SIG-M5 treated with dmso at 0.1 percent for 504 hours (cell line): ENCODE results near the gene USP9Y.
"Not testable (repeated sequence)": the region's sequence is repeated elsewhere in the genome, so short reads cannot be mapped to it uniquely, and the experiment has no call there.

ENCODE experiments used
- DNase-seq: peaks from one replicate; lab custom pipeline; 2025; ENCODE audit not compliant: unreplicated experiment; lab: John Stamatoyannopoulos, UW

USP9Y gene, protein sequence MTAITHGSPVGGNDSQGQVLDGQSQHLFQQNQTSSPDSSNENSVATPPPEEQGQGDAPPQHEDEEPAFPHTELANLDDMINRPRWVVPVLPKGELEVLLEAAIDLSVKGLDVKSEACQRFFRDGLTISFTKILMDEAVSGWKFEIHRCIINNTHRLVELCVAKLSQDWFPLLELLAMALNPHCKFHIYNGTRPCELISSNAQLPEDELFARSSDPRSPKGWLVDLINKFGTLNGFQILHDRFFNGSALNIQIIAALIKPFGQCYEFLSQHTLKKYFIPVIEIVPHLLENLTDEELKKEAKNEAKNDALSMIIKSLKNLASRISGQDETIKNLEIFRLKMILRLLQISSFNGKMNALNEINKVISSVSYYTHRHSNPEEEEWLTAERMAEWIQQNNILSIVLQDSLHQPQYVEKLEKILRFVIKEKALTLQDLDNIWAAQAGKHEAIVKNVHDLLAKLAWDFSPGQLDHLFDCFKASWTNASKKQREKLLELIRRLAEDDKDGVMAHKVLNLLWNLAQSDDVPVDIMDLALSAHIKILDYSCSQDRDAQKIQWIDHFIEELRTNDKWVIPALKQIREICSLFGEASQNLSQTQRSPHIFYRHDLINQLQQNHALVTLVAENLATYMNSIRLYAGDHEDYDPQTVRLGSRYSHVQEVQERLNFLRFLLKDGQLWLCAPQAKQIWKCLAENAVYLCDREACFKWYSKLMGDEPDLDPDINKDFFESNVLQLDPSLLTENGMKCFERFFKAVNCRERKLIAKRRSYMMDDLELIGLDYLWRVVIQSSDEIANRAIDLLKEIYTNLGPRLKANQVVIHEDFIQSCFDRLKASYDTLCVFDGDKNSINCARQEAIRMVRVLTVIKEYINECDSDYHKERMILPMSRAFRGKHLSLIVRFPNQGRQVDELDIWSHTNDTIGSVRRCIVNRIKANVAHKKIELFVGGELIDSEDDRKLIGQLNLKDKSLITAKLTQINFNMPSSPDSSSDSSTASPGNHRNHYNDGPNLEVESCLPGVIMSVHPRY (N-terminal part only)

DNA sequence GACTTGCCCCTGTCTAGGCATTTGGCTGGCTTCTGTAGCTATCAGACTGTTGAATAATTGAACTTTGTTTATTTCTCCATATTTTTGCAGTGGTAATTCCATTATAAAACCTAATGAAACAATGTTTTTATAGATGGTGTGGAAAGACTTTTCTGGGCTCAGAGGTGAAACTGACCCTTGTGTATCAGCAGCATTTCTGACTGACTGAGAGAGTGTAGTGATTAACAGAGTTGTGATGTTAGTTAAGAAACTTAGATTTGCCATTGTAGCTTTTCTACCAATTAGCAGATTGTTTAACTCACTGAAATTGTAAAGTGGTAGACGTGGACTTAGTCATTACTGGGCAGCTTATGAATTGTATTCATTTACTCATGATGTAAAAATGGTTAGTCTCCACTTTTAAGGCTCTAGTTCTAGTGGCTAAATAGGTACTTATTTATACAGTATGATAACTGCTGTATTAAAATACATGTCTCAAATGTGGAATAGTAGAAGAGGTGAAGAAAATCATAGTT is at the start of gene USP9Y:
TSS of gene USP9Y (plus strand) at position 51 of the 515 bp plus-strand sequence. CDS start 8,217 bp downstream, outside the sequence.
- no peak for DNase-seq

DNA sequence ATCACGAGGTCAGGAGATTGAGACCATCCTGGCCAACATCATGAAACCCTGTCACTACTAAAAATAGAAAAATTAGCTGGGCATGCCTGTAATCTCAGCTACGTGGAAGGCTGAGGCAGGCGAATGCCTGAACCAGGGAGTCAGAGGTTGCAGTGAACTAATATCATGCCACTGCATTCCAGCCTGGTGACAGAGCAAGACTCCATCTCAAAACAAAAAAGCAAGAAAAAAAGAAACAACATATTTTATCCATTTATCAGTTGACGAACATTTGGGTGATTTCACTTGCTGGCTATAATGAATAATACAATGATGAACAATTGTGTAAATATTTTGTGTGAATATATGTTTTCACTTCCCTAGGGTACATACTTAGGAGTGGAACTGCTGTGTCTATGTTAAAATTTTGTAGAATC is 49.4 kb upstream of the USP9Y start:
- no peak for DNase-seq

DNA sequence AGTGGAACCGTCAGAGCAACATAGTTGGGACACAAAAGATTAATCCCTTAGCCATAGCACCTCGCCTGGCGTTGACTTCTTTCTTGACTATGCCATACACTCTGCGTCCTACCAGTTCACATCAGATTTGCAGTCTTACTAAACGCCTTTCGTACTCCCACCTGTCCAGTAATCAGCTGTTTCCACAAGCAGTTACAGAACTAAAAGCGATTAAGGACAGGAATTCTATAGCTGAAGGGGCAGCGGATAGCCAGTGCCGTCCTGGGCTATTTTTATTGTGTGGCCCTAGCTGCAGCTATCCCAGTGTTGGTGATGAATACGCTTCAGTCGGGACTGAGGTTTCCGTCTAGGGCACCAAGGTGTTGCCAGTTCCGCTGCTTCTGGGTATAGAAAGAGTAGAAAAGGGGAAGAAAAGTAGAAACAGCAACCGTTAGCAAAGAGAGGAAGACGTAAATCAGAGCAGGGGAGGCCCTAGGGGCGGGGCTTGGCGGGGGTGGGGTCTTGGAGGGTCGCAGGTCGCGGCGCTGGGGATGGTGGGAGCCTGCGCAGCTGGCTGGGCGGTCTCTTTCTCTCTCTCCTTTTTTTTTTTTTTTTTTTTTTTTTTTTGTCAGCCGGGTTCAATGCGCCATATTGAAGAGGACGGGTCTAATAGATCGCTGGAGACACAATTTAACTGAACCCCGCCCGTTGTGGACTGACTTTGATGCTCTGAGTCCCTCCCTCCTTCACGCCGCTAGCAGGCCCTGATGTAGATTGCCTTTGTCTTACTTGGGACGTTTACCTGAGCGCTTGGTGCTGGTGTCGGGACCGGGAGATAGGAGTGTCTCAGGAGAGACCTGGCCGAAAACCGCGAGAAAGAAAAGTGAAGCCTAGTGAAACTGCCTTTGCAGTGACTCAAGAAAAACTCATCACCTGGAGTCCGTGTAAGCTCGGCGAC is 39.0 kb upstream of the USP9Y start:
- no peak for DNase-seq

DNA sequence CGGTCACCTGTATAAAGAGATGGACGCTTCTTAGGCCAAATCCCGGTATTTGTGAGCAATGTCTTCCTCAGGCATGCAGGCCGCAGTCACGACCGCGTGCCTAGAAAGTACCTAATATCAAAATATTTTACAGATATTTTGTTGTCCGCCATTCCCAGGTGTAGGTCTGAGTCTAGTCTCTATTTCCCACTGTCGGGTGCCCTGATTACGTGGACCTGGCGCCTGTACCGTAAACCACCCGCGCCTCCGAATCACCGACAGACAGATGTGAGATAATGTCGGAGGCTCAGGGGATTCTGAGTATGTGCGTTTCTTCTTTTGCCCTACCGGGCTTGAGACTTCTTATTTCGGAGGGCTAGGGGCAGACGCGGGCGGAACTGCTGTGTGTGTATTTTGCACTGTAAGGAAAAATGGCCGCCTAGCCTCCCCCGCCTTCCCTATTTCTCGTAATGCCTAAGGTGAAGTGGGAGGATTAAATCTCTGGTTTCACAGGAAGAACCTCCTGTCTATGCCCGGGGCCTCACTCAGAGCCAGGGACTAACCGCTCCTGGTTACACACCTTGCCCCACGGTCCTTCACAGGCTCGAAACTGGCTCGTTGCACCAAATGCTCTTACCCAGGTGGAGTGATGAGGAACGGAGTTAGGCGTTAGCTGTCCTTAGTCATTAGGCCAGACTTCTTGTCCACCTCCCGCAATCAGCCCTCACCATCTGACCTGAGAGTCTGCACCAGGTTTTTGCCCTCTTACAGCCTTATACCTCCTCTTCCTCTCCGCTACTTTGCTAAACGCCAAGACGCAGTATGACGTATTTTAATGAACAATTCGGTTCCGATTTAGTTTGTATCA is 38.1 kb upstream of the USP9Y start:
- no peak for DNase-seq

DNA sequence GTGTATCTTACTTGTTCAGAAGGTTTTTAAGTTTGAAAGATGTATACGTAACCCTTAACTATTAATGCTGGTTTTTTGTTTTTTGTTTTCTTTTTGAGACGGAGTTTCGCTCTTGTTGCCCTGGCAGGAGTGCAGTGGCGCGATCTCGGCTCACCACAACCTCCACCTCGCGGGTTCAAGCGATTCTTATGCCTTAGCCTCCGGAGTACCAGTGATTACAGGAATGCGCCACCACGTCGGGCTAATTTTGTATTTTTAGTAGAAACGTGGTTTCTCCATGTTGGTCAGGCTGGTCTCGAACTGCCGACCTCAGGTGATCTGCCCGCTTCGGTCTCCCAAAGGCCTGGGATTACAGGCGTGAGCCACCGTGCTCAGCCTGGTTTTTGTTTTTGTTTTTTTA is 37.2 kb upstream of the USP9Y start:
- not testable (repeated sequence) for DNase-seq

DNA sequence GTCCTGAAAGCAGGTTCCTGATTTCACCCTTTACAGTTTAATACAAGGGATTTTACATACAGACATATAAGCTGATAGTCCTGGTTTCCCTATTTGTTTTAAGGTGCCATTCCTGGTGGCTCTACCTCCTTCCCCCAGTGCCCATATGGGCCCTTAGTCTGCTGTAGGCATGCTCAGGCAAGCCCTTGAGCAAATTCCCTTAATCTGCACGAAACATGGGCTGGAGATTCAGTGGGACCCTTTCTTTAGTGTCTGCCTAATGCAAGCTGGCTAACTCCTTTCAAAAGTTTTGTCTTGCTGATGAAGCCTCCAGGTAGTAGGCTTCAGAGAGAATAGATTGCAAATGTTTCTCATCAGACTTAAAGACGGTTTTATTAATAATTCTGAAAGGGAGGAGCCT is 22.9 kb upstream of the USP9Y start:
- DNase-seq: no peak

DNA sequence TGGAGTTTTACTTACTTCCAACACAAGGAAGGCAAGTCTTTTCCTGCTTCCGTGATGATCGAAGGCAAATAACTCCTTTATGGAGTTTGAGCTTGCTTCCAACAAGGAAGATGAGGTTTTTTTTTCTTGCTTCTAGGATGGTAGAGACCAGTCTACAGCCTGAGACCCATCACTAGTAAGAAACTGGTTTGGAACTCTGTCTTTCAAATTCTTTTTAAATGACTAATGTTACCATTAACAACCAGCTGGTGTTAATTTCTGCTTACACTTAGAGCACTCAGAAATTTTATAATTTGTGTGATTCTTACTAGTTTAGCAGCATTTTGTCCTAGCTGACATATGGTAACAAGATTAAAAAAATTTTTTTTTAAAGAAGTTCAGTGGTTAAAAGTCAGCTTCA is 19.5 kb upstream of the USP9Y start:
- no peak for DNase-seq

DNA sequence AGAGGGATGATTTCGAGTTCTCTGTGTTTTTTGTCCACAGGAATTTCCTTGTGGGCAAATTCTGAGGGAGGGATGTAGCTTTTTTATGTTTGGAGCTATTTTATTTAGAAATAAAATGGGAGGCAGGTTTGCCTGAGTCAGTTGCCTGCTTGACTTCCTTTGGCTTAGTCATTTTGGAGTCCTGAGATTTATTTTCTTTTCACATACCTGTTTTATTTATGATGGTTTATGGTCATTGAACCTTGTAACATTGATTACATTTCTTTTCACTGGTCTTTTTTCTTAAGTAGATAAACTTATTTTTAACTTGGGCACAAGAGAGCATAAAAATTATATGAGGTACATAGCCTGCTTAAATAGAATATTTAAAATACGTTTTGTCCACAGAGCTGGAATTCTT is 12.7 kb upstream of the USP9Y start:
- DNase-seq: no peak

DNA sequence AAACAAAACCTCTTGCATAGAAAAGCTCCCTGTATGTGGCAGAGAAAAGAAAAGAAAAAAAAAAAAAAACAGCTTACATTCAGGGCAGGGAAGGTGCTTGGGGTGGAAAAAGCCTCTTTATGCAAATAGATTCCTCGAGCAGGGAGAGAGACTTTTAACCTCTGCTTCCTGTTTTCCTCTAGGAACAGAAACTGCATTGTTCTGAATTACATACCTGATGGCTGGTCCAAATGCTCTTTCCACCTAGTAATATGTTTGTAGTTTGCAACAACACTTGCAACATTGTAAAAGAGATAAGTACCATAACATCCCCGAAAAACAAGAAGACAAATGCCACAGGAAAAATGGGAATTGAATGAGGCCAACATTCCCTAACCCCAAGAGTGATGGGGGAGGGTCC is 944 bp upstream of the USP9Y start:
- DNase-seq: no peak

DNA sequence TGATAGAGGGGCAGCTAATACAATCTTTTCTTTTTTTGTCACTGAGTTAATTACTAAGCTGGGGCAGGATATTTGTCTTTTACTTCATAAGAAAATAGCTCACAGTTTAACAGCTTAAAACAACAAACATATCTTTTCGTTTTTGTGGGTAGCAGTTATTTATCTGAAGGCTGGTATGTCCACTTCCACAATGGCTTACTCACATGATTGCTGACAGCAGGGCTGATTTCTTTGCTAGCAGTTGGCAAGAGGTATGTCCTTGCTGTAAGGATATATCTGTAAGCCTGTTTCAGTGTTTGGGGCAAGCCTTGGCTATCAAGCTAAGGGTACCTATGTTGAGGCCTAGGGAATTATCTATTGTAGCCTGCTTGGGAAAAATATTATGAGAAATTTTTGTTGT is 1.1 kb downstream of the USP9Y start:
- no peak for DNase-seq

DNA sequence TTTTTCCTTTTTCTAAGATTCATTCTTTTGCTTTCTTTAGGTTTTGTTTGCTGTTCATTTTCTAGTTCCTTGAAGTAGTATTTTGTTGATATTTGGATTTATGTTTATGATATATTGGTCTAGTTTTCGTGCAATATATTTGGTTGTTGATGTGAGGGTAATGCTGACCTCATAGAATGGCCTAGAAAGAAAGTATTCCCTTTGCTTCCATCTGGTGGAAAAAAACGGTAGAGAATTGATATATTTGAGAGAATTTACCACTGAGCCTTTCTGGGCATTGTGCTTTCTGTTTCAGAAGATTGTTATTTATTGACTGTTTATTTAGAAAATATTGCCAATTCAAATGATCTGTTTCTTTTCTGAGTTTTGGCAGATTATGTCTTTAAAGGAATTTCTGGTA is 9.4 kb downstream of the USP9Y start:
- DNase-seq: no peak

DNA sequence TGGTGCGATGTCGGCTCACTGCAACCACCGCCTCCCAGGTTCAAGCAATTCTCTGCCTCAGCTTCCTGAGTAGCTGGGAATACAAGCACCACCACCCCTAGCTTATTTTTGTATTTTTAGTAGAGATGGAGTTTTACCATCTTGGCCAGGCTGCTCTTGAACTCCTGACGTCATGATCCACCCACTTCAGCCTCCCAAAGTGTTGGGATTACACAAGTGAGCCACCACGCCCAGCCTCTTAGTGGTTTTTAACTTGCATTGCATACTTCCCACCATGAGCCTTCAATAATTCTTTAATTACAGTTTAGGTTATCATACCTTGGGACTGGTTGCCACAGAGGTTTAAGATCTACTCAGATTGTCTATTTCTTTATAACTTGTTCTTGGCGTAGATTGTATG is 14.3 kb downstream of the USP9Y start:
- DNase-seq: no peak

DNA sequence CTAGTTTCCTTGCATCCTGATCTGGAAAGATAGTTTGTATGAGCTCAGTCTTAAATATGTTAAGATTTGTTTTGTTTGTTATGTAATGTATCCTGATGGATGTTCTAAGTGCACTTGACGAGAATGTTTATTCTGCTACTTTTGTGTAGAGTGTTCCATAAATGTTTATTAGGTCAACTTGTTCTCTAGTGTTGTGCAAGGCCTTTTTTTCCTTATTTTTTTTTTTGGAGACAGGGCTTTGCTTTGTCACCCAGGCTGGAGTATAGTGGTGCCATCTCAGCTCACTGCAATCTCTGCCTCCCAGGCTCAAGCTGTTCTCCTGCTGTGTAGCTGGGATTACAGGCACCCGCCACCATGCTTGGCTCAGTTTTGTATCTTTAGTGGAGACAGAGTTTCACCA is 28.7 kb downstream of the USP9Y start:
- no peak for DNase-seq

DNA sequence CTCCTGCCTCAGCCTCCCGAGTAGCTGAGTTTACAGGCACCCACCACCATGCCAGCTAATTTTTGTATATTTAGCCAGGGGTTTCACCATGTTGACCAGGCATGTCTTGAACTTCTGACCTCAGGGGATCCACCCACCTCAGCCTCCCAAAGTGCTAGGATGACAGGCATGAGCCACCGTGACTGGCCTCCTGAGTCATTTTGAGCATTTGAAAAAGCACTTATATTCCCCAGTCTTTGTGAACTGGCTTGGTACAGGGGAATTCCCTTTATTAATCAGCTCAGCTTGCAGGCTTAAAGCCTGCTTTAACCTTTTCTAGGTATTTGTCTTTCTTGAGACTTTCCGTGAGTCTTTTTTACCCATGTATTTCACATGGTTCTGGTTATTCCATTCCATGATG is 32.6 kb downstream of the USP9Y start:
- no peak for DNase-seq

DNA sequence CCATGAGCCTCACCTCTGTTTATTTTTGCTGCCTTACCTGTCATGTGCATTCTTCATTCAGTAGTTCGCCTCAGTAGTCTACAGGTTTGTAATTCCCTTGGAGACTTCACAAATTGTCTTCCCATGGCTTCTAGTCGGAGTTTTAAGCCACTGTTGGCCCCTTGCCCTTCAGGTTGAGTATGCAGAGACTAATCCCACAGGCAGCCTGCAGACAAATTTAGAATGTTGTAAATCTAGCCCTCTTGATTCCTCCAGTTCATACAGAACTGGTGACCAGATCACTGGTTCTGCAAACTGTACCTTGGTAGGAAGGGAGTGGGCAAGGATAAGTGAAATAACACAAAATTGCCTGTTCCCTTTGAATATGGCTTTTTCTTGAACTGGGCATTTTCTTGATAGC is 33.0 kb downstream of the USP9Y start:
- no peak for DNase-seq

DNA sequence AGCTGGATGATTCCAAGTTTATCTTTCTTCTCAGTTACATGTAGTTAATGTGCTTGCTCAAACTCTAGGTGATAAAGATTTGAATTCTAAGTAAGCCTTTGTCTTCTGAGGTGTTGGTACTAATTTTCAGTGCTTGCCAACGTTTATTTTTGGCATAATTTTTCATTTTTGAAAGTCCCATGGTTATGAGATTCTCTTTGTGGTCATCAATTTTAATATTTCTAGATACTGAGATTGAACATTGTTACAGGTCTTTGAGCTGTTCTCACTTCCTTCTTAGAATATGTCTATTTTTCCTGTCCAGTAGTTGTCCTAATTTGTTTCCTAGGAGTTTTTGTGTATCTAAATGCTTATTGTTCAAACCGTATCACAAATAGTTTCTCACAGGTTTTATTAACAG is 40.4 kb downstream of the USP9Y start:
- DNase-seq: no peak

DNA sequence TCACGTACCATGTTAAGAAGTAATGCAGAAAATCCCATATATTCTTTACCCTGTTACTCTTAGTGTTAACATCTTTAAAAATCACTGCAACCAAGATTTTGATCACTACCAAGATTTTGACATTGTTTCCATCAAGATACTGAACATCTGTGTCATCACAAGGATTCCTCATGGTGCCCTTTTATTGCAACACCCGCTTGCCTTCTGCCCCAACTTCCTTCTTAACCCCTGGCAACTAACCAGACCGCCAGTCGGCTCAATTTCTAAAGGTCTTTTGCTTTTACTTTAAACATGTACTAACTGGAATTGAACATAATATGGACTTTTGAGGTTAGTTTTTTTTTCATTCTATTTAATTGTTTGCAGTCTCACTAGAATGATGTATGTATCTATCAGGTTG is 41.7 kb downstream of the USP9Y start:
- DNase-seq: no peak

DNA sequence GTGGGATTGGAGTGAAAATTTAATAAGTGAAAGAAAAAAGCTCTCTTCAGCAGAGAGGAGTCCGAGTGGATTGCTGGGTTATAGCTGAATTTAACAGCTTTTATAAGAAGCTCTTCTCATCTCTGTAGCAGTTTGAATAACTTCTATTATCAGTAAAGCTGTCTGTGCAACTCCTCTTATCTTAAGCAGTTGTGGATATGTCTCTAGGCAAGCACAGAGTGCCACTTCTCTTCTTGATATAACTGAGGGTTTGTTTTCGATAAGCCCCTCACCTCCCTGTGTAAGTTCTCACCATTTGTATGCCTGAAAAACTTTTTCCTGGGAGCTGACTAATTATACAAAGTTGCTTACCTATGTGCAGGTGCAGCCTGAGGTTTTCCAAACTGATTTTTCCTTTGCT is 43.1 kb downstream of the USP9Y start:
- no peak for DNase-seq

DNA sequence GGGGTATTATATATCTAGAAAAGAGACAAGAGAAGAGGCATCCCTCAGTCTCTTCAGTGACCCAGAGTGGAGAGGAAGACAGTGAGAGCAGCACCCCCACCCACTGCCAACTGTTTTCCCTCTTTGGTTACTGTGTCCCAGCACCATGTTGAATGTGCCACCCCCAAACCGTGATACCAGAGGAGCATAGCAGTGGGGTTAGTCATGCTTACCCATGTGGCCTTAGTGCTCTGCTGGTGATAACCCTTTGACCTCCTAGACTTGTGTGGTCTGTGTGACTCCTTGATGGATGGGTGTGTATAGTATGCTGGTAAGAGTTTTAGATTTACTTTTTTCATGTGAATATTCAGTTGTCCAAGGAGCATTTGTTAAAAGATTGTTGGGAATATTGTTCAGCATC is 48.3 kb downstream of the USP9Y start:
- no peak for DNase-seq

DNA sequence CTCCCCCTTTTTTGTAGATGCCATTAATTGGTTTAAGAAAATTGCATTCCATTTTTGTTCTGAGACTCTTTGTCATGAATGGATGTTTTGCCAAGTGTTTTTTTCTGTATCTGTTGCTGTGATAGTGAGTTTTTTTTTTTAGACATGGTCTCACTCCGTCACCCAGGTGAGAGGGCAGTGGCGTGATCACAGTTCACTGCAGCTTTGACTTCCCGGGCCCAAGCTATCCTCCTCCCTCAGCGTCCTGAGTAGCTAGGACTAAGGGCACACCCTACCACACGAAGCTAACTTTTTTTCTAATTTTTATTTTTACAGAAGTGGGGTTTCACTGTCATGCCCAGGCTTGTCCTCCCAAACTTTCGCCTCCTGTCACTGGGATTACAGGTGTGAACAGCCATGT is 51.8 kb downstream of the USP9Y start:
- no peak for DNase-seq
